ENCODE data around the gene TRIM31.

The TRIM31 gene

GRCh38 chr6:30053682-30054081, 59.2 kb downstream of the TRIM31 start:
- Histone ChIP-seq H3K4me3 (no peak overlapping the region), H3K27ac (no peak overlapping the region)
- TF ChIP-seq CTCF (IDR thresholded peaks at IDR 0.05), result no peak
- no peak for DNase-seq (ENCODE audit: low spot score)

All from coronary artery (tissue), 2 donors.